Stimulated activated CD4-positive, alpha-beta T cell treated with anti-CD3 and anti-CD28 coated beads, Interleukin-4, amount 100 ng/mL, for 24 hours (primary cell): ENCODE measurements around the gene CHRNA4.

Experiments used
- DNase-seq: peaks from one replicate; pipeline ENCODE4 v3.0.0-alpha.2; 2020

Gene CHRNA4

GRCh38 chr20:63362436-63363009 lies 1.4 kb upstream of the CHRNA4 start:
- DNase-seq = no peak

- no peak for DNase-seq
Measured at GRCh38 chr20:63361519-63362435, 628 bp upstream of the CHRNA4 start.

GRCh38 chr20:63359937-63360849 lies 956 bp downstream of the CHRNA4 start:
- no peak for DNase-seq

GRCh38 chr20:63359164-63359934 lies 1.8 kb downstream of the CHRNA4 start:
- no peak for DNase-seq

GRCh38 chr20:63357921-63358905 lies 2.9 kb downstream of the CHRNA4 start:
- DNase-seq = no peak

GRCh38 chr20:63356931-63357879 lies 3.9 kb downstream of the CHRNA4 start:
- no peak for DNase-seq

GRCh38 chr20:63356511-63356910 lies 4.6 kb downstream of the CHRNA4 start:
- DNase-seq = no peak

GRCh38 chr20:63355781-63356295 lies 5.3 kb downstream of the CHRNA4 start:
- no peak for DNase-seq

- no peak for DNase-seq
Measured at GRCh38 chr20:63354636-63355350, 6.4 kb downstream of the CHRNA4 start.

- no peak for DNase-seq
Measured at GRCh38 chr20:63352811-63353221, 8.3 kb downstream of the CHRNA4 start.

GRCh38 chr20:63351811-63352591 lies 9.1 kb downstream of the CHRNA4 start:
- DNase-seq = no peak

- DNase-seq = no peak
Measured at GRCh38 chr20:63351326-63351700, 9.8 kb downstream of the CHRNA4 start.

- DNase-seq = no peak
Measured at GRCh38 chr20:63350597-63351325, 10.4 kb downstream of the CHRNA4 start.

- DNase-seq = no peak
Measured at GRCh38 chr20:63350196-63350595, 11.0 kb downstream of the CHRNA4 start.

GRCh38 chr20:63349516-63349895 lies 11.6 kb downstream of the CHRNA4 start:
- no peak for DNase-seq

GRCh38 chr20:63348828-63349515 lies 12.2 kb downstream of the CHRNA4 start:
- no peak for DNase-seq
